GM12873 (cell line): ENCODE data around the gene NR6A1.

ENCODE experiments used
- CTCF ChIP-seq: IDR thresholded peaks from 2 replicates; pipeline ENCODE4 v1.5.1; 2012; ENCODE audit warnings: low read depth, mild to moderate bottlenecking, moderate library complexity, low read length, control low read depth; ENCODE audit not compliant: insufficient read depth; ENCODE audit errors: missing control alignments

NR6A1 gene

GRCh38 chr9:124498499-124499146 is 272.5 kb downstream of the NR6A1 start:
- no peak for TF ChIP-seq CTCF

GRCh38 chr9:124498040-124498439 is 273.1 kb downstream of the NR6A1 start:
- no peak for TF ChIP-seq CTCF

GRCh38 chr9:124497441-124497840 is 273.7 kb downstream of the NR6A1 start:
- TF ChIP-seq CTCF = no peak

- no peak for TF ChIP-seq CTCF
Observed at GRCh38 chr9:124496463-124496862, 274.6 kb downstream of the NR6A1 start.

GRCh38 chr9:124496075-124496449 is 275.0 kb downstream of the NR6A1 start:
- no peak for TF ChIP-seq CTCF

- TF ChIP-seq CTCF = no peak
Observed at GRCh38 chr9:124495126-124496074, 275.7 kb downstream of the NR6A1 start.

- no peak for TF ChIP-seq CTCF
Observed at GRCh38 chr9:124493794-124494479, 277.2 kb downstream of the NR6A1 start.
